Upper lobe of right lung (tissue), 1 donor: Measurements from ENCODE around the gene OTUD5. TPM values are rescaled to one million over a fixed set of nuclear protein-coding genes. Genes with fewer than 3 reads are reported as not detected.

Source experiments
- ATAC-seq: fragments of 200-7000 bp; cut with Tn5 transposase; one replicate; pipeline ENCODE4 v1.9.1; 2020; ENCODE audit warnings: mild to moderate bottlenecking, moderate library complexity
- DNase-seq: peaks from one replicate; pipeline ENCODE4 v3.0.0-alpha.2; 2020
- H3K27ac ChIP-seq: fragments of 200-600 bp; one replicate; pipeline ENCODE4 v1.8.0; 2022
- H3K27me3 ChIP-seq: fragments of 200-600 bp; one replicate; pipeline ENCODE4 v1.8.0; 2022; ENCODE audit warnings: mild to moderate bottlenecking
- H3K36me3 ChIP-seq: fragments of 200-600 bp; one replicate; pipeline ENCODE4 v1.8.0; 2022
- H3K4me1 ChIP-seq: fragments of 200-600 bp; one replicate; pipeline ENCODE4 v1.8.0; 2022
- H3K4me3 ChIP-seq: fragments of 200-600 bp; one replicate; pipeline ENCODE4 v1.8.0; 2022; ENCODE audit warnings: mild to moderate bottlenecking
- H3K9me3 ChIP-seq: fragments of 200-600 bp; one replicate; pipeline ENCODE4 v1.8.0; 2022
- intact Hi-C: fragments of 100-400 bp; cut with DNase I; formaldehyde crosslinking; loops from one replicate; pipeline ENCODE4 v1.11.0; 2022
- total RNA-seq: library from RNA; stranded (reverse); fragmentation: NEBNext Ultra II Directional; extraction: Animal tissue kit (Norgen Biotek cat#: 25700); gene quantifications from one replicate; pipeline ENCODE4 v1.2.1, GENCODE V29; 2021
- TF ChIP-seq, protein P1 (sequence below): fragments of 200-600 bp; IDR thresholded peaks from one replicate; pipeline ENCODE4 v1.8.0; 2022; ENCODE audit warnings: antibody characterized with exemption
- donor health status: DM: no; HTN: yes; CAD: no; lungs with severe emphysema.

OTUD5 gene
- total RNA-seq, 1 donor from 2014 or later: 42.6 TPM

DNA sequence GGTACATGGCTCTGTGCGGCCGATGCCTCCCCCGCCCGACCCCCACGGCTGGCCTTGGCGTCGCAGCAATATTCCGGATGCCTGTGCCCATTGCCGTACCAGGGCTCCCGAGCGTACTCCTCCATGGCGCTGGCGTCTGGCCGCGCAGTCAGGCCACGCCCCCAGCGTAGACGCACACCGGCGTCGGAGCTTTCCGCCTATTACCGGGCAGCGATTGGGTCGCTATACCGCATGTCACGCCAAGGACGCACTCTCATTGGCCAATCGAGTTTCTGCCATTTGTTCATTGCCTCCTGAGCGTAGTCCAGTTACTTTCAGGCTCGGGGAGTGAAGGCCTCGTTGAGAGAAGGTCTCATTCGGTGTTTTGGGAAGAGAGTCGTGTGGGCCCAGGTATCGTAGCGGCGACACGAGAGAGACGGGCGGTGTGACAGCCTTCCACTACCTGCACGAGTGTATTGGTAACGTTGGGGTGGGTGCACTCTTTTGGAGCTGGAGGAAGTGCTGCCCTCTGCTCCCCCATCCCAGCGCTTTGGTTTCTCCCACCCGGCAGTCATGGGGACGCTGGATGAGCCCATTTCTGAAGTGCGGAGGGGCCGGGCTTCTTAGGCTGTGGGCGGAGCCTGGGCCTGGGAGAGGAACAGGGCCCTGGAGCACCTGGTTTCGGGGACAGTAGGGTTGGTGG lies 59.6 kb downstream of the OTUD5 start, which contains the start of the genes PQBP1 and TIMM17B:
Gene PQBP1 (plus strand): TSS at position 306 of the 682 bp plus-strand sequence. CDS start 580 bp downstream, outside the sequence.
Gene TIMM17B (minus strand): TSS at position 144 of the 682 bp plus-strand sequence. CDS start 19 bp downstream, at position 125.
- no peaks in the 10 kb centered on the region for H3K27me3 ChIP-seq
- peaks cover 8% of the 10 kb centered on the region for H3K4me1 ChIP-seq
- ATAC-seq: peak; percentile 96
- H3K4me3 ChIP-seq: peak within 1 kb of the TSS; percentile 68
- TF ChIP-seq, protein P1, sequence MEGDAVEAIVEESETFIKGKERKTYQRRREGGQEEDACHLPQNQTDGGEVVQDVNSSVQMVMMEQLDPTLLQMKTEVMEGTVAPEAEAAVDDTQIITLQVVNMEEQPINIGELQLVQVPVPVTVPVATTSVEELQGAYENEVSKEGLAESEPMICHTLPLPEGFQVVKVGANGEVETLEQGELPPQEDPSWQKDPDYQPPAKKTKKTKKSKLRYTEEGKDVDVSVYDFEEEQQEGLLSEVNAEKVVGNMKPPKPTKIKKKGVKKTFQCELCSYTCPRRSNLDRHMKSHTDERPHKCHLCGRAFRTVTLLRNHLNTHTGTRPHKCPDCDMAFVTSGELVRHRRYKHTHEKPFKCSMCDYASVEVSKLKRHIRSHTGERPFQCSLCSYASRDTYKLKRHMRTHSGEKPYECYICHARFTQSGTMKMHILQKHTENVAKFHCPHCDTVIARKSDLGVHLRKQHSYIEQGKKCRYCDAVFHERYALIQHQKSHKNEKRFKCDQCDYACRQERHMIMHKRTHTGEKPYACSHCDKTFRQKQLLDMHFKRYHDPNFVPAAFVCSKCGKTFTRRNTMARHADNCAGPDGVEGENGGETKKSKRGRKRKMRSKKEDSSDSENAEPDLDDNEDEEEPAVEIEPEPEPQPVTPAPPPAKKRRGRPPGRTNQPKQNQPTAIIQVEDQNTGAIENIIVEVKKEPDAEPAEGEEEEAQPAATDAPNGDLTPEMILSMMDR: no peak
- H3K9me3 ChIP-seq: no peaks in the 10 kb centered on the region
- H3K36me3 ChIP-seq: peaks cover 20% of the 10 kb centered on the region
- intact Hi-C loops: no loop called here
- H3K27ac ChIP-seq: peak within 1 kb of the TSS; percentile 95
- peak; percentile 93 for DNase-seq

DNA sequence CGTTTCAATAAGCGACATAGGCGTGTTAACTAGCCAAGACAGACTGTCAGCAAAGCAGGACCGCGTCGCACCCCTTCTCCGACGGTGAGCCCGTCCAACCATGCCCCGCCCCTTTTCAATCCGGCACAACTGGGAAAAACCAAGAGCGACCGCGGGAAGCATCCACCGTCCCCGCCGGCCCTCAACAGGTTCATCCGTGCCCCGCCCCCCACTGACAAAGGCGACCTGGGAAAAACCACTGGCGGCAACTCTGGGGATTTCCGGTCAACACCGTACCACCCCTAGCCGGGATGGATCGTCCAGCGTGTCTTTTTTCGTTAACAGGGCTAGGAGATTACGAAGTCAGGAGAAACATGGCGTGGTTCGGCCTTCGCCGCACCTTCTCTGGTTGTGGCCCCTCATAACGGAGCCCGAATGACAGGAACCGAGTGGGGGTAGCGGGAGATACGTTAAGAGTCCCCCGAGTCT lies 60.2 kb downstream of the OTUD5 start:
- DNase-seq (peak; percentile 89), ATAC-seq (peak; percentile 82)
- H3K36me3 ChIP-seq: peaks cover 14% of the 10 kb centered on the region
- H3K9me3 ChIP-seq: no peaks in the 10 kb centered on the region
- intact Hi-C loops: no loop called here
- H3K27me3 ChIP-seq: no peaks in the 10 kb centered on the region
- H3K4me1 ChIP-seq: peaks cover 8% of the 10 kb centered on the region
- H3K27ac ChIP-seq: peak overlapping the region; percentile 95
- TF ChIP-seq, protein P1: no peak
- peak overlapping the region; percentile 68 for H3K4me3 ChIP-seq

DNA sequence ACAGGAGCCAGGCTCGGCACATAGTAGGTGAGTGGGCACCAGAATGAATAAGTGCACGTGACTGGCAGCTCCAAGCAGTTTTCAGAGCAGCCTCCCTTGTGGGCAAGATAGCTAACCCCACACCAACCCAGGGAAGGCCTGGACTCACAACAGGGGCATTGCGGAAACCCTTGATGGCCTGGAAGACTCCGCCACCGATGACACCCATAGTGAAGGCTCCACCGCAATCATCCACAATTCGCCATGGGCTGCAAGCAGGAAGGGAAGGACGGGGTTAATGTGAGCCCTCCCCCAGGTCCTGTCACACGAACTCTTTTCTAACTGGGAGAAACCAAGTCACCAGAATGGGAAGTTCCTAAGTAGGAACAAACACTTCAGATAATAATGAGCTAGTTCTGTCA lies 60.8 kb downstream of the OTUD5 start:
- intact Hi-C loops: no loop called here
- Histone ChIP-seq H3K4me3 (peak overlapping the region; percentile 68), H3K27me3 (no peaks in the 10 kb centered on the region), H3K27ac (peak overlapping the region; percentile 95), H3K9me3 (no peaks in the 10 kb centered on the region), H3K4me1 (peaks cover 8% of the 10 kb centered on the region), H3K36me3 (peaks cover 8% of the 10 kb centered on the region)
- TF ChIP-seq, protein P1: no peak
- no peak for ATAC-seq
- no peak for DNase-seq

- no peak overlapping the region for H3K27ac ChIP-seq
- TF ChIP-seq, protein P1: no peak
- intact Hi-C loops: no loop called here
- no peaks in the 10 kb centered on the region for H3K36me3 ChIP-seq
- H3K27me3 ChIP-seq: no peaks in the 10 kb centered on the region
- H3K4me1 ChIP-seq: peaks cover 8% of the 10 kb centered on the region
- H3K4me3 ChIP-seq: no peak overlapping the region
- no peak for DNase-seq
- H3K9me3 ChIP-seq: no peaks in the 10 kb centered on the region
- no peak for ATAC-seq
These were observed 62.5 kb downstream of the OTUD5 start for GRCh38 chrX:48894891-48895290.

GRCh38 chrX:48893556-48894348 lies 63.7 kb downstream of the OTUD5 start:
- Histone ChIP-seq H3K4me1 (peaks cover 5% of the 10 kb centered on the region), H3K27me3 (no peaks in the 10 kb centered on the region), H3K4me3 (no peak overlapping the region), H3K36me3 (no peaks in the 10 kb centered on the region), H3K27ac (no peak overlapping the region), H3K9me3 (no peaks in the 10 kb centered on the region)
- DNase-seq (no peak), ATAC-seq (no peak)
- intact Hi-C loops: no loop called here
- TF ChIP-seq, protein P1: no peak
